K562 treated with DMSO at 1 percent for 4 hours (cell line): ENCODE results near the gene TCL1B. TPM values are rescaled to one million over a fixed set of nuclear protein-coding genes. Genes with fewer than 3 reads are reported as not detected.

Experiments used
- total RNA-seq: library from RNA; unstranded; fragments of 300-600 nt; gene quantifications from 2 replicates; pipeline ENCODE4 v1.2.3, GENCODE V29; 2022; ENCODE audit not compliant: insufficient read depth

Gene TCL1B, protein sequence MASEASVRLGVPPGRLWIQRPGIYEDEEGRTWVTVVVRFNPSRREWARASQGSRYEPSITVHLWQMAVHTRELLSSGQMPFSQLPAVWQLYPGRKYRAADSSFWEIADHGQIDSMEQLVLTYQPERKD
- total RNA-seq: not detected in 2 replicates

DNA sequence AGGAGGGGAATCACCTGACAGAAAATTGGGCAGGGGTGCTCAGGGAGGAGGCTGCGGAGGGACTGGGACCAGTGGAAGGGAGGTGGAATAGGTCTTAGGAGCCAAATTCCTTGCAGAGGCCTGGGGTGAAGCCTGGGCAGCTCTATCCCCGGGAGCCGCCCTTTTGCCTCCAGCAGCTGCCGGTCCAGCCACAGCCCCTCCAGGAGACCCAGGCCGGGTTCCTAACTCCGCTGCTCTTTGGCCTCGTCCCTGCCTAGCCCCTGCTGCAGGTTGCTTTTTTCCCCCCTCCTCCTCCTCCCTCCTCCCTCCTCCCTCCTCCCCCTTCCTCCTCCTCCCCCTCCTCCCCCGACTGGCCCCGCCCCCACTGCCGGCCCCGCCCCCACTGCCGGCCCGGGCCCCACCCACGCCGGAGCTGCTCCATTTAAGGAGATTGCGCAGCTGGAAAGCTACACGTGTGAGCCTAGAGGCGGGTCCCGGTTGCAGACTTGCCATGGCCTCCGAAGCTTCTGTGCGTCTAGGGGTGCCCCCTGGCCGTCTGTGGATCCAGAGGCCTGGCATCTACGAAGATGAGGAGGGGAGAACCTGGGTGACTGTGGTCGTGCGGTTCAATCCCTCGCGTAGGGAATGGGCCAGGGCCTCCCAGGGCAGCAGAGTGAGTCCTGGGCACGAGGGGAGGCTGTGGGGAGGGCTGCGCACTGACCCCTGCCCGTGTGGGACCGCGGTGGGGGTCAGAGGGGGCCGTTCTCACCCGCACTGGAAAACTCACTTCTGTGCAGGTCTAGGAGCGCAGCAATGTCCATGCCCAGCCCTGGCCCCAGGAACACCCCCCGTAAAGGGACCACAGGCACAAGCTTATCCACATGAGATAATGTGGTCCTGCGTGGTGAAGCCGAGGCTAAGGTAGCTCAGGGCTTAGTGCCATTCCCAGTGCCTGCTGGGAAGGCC lies at the start of gene TCL1B:
TSS of gene TCL1B (plus strand) at position 449 of the 945 bp plus-strand sequence. CDS start at position 491, 42 bp downstream.

DNA sequence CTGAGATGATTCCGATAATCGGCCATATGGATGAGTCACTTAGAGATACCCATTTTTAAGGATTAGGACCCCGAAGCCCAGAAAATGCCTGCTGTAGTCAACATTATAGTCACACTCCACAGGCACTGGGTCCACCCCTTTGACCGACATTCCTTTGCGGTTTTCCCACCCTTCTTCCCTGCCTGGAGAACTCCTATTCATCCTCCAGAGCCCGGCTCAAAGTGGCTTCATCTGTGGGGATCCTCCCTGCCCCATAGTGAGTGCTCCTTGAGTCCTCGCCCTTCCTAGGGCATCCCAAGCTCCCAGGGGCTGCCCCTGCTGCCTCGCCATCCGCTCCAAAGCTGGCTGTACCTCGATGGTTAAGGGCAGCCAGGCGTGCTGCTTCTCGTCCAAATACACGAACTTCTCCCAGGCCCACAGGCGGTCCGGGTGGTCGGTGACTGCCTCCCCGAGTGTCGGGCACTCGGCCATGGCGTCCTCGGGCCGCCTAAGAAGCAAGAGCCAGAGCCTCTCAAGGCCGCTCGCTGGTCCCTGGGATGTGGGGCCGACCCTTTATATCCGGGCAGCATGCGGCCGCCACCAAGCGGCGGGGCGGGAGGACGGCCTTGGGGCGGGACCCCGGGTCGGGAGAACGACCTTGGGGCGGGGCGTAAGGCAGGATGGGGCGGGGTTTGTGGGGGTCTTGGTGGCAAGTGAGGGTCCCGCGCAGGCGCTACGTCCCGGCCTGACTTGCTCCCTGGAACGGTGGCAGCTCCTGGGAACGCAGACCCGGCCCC lies 27.6 kb downstream of the TCL1B start, which contains the start of gene TCL1A:
TSS of gene TCL1A (minus strand) at position 530 of the 776 bp plus-strand sequence. CDS start at position 471, 59 bp downstream.

Other genes starting within 250 kb of the TCL1B start
- gene SYNE3, start 169.8 kb upstream of the TCL1B start, total RNA-seq: 0.96 and 1.6 TPM in 2 replicates
- 51.3 and 60.9 TPM in 2 replicates for gene GLRX5, start 151.4 kb upstream of the TCL1B start, total RNA-seq
- gene TCL1A, start 27.7 kb downstream of the TCL1B start, total RNA-seq: not detected in 2 replicates
- not detected in 2 replicates for gene TUNAR, start 190.4 kb downstream of the TCL1B start, total RNA-seq